HepG2 (cell line): ENCODE measurements around the gene ASCL3. TPM values are rescaled to one million over a fixed set of nuclear protein-coding genes. Genes with fewer than 3 reads are reported as not detected.

Experiments
- ATF1 ChIP-seq: IDR thresholded peaks from 2 replicates; pipeline ENCODE4 v1.6.1; 2016; ENCODE audit warnings: mild to moderate bottlenecking, control low read depth
- CENPX ChIP-seq: sonication (generic); formaldehyde crosslinking; IDR thresholded peaks from 2 replicates; pipeline ENCODE4 v1.9.0; 2021; ENCODE audit warnings: mild to moderate bottlenecking, missing genetic modification reagents, moderate library complexity
- HNRNPLL ChIP-seq: fragments of 200-400 bp; formaldehyde crosslinking; IDR thresholded peaks from 2 replicates; pipeline ENCODE4 v1.6.1; 2017; ENCODE audit warnings: mild to moderate bottlenecking, low read depth, low read length; ENCODE audit not compliant: poor library complexity, severe bottlenecking
- MTA1 ChIP-seq: sonication (generic); formaldehyde crosslinking; IDR thresholded peaks from 2 replicates; pipeline ENCODE4 v1.4.0; 2020; ENCODE audit warnings: missing genetic modification reagents, mild to moderate bottlenecking, borderline replicate concordance
- MTF1 ChIP-seq: sonication (generic); formaldehyde crosslinking; IDR thresholded peaks from 2 replicates; pipeline ENCODE4 v1.5.0; 2020; ENCODE audit warnings: missing genetic modification reagents
- NPAS2 ChIP-seq: sonication (generic); formaldehyde crosslinking; IDR thresholded peaks from 2 replicates; pipeline ENCODE4 v1.8.0; 2022; ENCODE audit warnings: mild to moderate bottlenecking, missing genetic modification reagents, borderline replicate concordance
- TSC22D2 ChIP-seq: sonication (generic); formaldehyde crosslinking; IDR thresholded peaks from 2 replicates; pipeline ENCODE4 v1.5.1; 2020; ENCODE audit warnings: missing genetic modification reagents, mild to moderate bottlenecking, borderline replicate concordance
- XRCC5 ChIP-seq: fragments of 200-400 bp; formaldehyde crosslinking; optimal IDR thresholded peaks from 2 replicates; pipeline ENCODE3; 2017; ENCODE audit warnings: mild to moderate bottlenecking, low read length
- ZBTB10 ChIP-seq: sonication (generic); formaldehyde crosslinking; IDR thresholded peaks from 2 replicates; pipeline ENCODE4 v1.4.0; 2020; ENCODE audit warnings: missing genetic modification reagents, borderline replicate concordance
- ZBTB4 ChIP-seq: sonication (generic); formaldehyde crosslinking; IDR thresholded peaks from 2 replicates; pipeline ENCODE4 v1.4.0; 2020; ENCODE audit warnings: missing genetic modification reagents, mild to moderate bottlenecking, borderline replicate concordance
- ZNF3 ChIP-seq: IDR thresholded peaks from 2 replicates; pipeline ENCODE4 v1.7.0; 2017; ENCODE audit warnings: inconsistent platforms
- ZNF335 ChIP-seq: sonication (generic); formaldehyde crosslinking; IDR thresholded peaks from 2 replicates; pipeline ENCODE4 v1.4.0; 2020; ENCODE audit warnings: missing genetic modification reagents
- polyA plus RNA-seq, 8 experiments: library from polyadenylated mRNA; depleted of rRNA in 3 of 8; stranded (reverse) in 7 of 8; unstranded in 1 of 8; fragments of >200 nt; fragmentation: Illumina TruSeq in 4 of 8; extraction: Trizol in 4 of 8; gene quantifications; 2 replicates each; pipeline versions ENCODE4 v1.2.1 to v1.2.3, GENCODE V29; 2011 to 2016; ENCODE audit warnings: low read depth in 4 of 8, missing spikeins in 1 of 8, mixed read lengths in 1 of 8; ENCODE audit not compliant: insufficient read depth in 1 of 8
- total RNA-seq, 5 experiments: library from RNA; depleted of rRNA; stranded (reverse); fragments of >200 nt; fragmentation: Illumina TruSeq; extraction: Trizol; gene quantifications; 2 replicates each; pipeline ENCODE4 v1.2.3, GENCODE V29; 2016; ENCODE audit warnings: low read depth in 1 of 5
- TF ChIP-seq, protein P1 (sequence below): sonication (generic); formaldehyde crosslinking; IDR thresholded peaks from 2 replicates; pipeline ENCODE4 v1.5.0; 2020; ENCODE audit warnings: missing genetic modification reagents
- TF ChIP-seq, protein P2 (sequence below): IDR thresholded peaks from 2 replicates; pipeline ENCODE4 v1.6.1; 2012; ENCODE audit warnings: low read length, improper control_type of control experiment
- TF ChIP-seq, protein P3 (sequence below): sonication (generic); formaldehyde crosslinking; IDR thresholded peaks from 2 replicates; pipeline ENCODE4 v1.4.0; 2020; ENCODE audit warnings: missing genetic modification reagents, borderline replicate concordance

Gene ASCL3
- total and polyA plus RNA-seq, 2 of the 13 experiments (the other 11 are each of a cell fraction or from before 2014, with no cell fraction given) = not detected

DNA sequence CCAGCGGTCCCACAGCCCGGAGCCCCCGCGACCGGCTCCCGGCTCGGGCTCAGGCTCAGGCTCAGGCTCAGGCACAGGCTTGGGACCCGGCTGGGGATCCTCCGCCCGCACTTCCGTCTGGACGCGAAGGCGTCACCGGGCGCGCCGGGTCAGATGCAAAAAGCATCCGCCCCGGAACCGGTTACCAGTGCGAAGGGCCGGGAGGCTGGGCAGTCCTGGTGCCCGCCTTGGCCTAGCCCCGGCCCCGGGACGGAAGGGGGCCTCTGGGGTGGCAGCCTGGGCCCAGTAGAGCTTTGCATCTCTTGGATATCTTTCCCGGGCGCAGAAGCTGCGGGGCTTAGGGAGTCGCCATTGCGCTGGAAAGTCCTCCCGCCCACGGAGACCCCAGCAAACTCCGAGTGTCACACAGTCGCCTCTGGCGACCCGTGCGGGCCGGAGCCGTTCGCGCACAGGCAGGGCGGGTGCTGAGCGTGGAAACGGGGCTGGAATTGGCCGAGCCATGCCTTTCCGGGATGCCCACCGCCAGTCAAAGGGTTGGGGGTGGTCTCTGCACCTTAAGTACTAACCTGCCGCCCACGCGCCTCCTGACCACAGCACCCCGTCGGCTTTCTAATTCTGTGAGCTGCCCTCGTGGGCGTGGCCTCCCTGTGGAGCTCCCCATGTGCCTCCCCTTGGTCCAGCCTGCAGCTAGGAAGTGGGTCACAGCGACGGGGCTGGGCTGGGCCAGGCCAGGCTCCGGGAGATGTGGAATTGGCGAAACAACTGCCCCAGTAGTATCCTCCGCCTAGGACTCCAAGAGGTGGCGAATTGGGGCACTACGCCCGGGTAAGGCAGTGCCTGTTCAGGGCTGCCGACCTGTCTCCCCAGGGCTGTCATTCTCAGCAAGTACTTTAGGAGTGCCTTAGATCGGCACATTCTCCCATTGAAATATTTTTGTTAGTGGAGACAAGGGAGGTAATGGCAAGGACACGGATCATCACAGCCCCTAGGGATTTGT is 21.8 kb upstream of the ASCL3 start, which contains the start of gene TMEM9B (continued):
- TF ChIP-seq, protein P1, sequence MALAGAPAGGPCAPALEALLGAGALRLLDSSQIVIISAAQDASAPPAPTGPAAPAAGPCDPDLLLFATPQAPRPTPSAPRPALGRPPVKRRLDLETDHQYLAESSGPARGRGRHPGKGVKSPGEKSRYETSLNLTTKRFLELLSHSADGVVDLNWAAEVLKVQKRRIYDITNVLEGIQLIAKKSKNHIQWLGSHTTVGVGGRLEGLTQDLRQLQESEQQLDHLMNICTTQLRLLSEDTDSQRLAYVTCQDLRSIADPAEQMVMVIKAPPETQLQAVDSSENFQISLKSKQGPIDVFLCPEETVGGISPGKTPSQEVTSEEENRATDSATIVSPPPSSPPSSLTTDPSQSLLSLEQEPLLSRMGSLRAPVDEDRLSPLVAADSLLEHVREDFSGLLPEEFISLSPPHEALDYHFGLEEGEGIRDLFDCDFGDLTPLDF (CRISPR knock-in tag) = no peak; the same call in 1 of the 2 replicates
- TF ChIP-seq HNRNPLL (peak; percentile 69), ZBTB4 (CRISPR knock-in tag) (peak; percentile 56; the same call in 1 of the 2 replicates), ATF1 (peak; percentile 95), ZNF335 (CRISPR knock-in tag) (no peak), MTF1 (CRISPR knock-in tag) (0 out of 2 replicates have a peak, but pooled peaks have one; percentile 42), XRCC5 (no peak), CENPX (CRISPR knock-in tag) (no peak), NPAS2 (CRISPR knock-in tag) (no peak), ZBTB10 (CRISPR knock-in tag) (no peak), MTA1 (no peak), ZNF3 (CRISPR knock-in tag) (peak; percentile 40; the same call in 1 of the 2 replicates), TSC22D2 (no peak)
- TF ChIP-seq, protein P2, sequence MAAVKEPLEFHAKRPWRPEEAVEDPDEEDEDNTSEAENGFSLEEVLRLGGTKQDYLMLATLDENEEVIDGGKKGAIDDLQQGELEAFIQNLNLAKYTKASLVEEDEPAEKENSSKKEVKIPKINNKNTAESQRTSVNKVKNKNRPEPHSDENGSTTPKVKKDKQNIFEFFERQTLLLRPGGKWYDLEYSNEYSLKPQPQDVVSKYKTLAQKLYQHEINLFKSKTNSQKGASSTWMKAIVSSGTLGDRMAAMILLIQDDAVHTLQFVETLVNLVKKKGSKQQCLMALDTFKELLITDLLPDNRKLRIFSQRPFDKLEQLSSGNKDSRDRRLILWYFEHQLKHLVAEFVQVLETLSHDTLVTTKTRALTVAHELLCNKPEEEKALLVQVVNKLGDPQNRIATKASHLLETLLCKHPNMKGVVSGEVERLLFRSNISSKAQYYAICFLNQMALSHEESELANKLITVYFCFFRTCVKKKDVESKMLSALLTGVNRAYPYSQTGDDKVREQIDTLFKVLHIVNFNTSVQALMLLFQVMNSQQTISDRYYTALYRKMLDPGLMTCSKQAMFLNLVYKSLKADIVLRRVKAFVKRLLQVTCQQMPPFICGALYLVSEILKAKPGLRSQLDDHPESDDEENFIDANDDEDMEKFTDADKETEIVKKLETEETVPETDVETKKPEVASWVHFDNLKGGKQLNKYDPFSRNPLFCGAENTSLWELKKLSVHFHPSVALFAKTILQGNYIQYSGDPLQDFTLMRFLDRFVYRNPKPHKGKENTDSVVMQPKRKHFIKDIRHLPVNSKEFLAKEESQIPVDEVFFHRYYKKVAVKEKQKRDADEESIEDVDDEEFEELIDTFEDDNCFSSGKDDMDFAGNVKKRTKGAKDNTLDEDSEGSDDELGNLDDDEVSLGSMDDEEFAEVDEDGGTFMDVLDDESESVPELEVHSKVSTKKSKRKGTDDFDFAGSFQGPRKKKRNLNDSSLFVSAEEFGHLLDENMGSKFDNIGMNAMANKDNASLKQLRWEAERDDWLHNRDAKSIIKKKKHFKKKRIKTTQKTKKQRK = no peak
- TF ChIP-seq, protein P3, sequence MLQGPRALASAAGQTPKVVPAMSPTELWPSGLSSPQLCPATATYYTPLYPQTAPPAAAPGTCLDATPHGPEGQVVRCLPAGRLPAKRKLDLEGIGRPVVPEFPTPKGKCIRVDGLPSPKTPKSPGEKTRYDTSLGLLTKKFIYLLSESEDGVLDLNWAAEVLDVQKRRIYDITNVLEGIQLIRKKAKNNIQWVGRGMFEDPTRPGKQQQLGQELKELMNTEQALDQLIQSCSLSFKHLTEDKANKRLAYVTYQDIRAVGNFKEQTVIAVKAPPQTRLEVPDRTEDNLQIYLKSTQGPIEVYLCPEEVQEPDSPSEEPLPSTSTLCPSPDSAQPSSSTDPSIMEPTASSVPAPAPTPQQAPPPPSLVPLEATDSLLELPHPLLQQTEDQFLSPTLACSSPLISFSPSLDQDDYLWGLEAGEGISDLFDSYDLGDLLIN (CRISPR knock-in tag) = no peak
